ENCODE measurements around the gene PON3. TPM values are rescaled to one million over a fixed set of nuclear protein-coding genes. Genes with fewer than 3 reads are reported as not detected.

The PON3 gene
- total RNA-seq, 4 donors from 2014 or later: 0.50 to 1.2 (median 0.63) TPM; not detected in 1

- no peak overlapping the region for H3K4me3 ChIP-seq
- intact Hi-C loops (cut with DNase I): no loop called here
- no peaks in the 10 kb centered on the region for H3K4me1 ChIP-seq
- no peaks in the 10 kb centered on the region for H3K9me3 ChIP-seq
- peaks cover 0 to 6% (median 0%) of the 10 kb centered on the region in 4 donors for H3K36me3 ChIP-seq
- TF ChIP-seq CTCF (IDR thresholded peaks at IDR 0.05) (no peak), POLR2AphosphoS5 (IDR thresholded peaks at IDR 0.05) (no peak), EP300 (IDR thresholded peaks at IDR 0.05) (no peak), POLR2A (IDR thresholded peaks at IDR 0.05; ENCODE audit: low read depth) (no peak)
- DNase-seq (ENCODE audit: extremely low spot score): no peak
- H3K27ac ChIP-seq (replicated peaks in 1 of 4): no peak overlapping the region
- H3K27me3 ChIP-seq: no peaks in the 10 kb centered on the region
- 82% methylated on average over 4 of the region's 4 CpGs for WGBS
These were observed 22.9 kb downstream of the PON3 start for GRCh38 chr7:95373323-95373722.

GRCh38 chr7:95368235-95368634 lies 27.9 kb downstream of the PON3 start:
- Histone ChIP-seq H3K9me3 (no peaks in the 10 kb centered on the region), H3K4me3 (no peak overlapping the region), H3K27ac (replicated peaks in 1 of 4) (no peak overlapping the region), H3K4me1 (no peaks in the 10 kb centered on the region), H3K27me3 (no peaks in the 10 kb centered on the region), H3K36me3 (no peaks in the 10 kb centered on the region)
- TF ChIP-seq EP300 (IDR thresholded peaks at IDR 0.05): no peak
- no peak for TF ChIP-seq POLR2AphosphoS5 (IDR thresholded peaks at IDR 0.05)
- TF ChIP-seq POLR2A (IDR thresholded peaks at IDR 0.05; ENCODE audit: low read depth): no peak
- TF ChIP-seq CTCF (IDR thresholded peaks at IDR 0.05): no peak
- WGBS: 76% methylated on average over 3 of the region's 3 CpGs
- intact Hi-C loops (cut with DNase I): no loop called here
- no peak for DNase-seq (ENCODE audit: extremely low spot score)

- Histone ChIP-seq H3K36me3 (no peaks in the 10 kb centered on the region), H3K4me1 (no peaks in the 10 kb centered on the region), H3K27me3 (no peaks in the 10 kb centered on the region), H3K9me3 (no peaks in the 10 kb centered on the region), H3K27ac (replicated peaks in 1 of 4) (no peak overlapping the region), H3K4me3 (no peak overlapping the region)
- DNase-seq (ENCODE audit: extremely low spot score): no peak
- TF ChIP-seq POLR2AphosphoS5 (IDR thresholded peaks at IDR 0.05): no peak
- TF ChIP-seq EP300 (IDR thresholded peaks at IDR 0.05): no peak
- no peak for TF ChIP-seq CTCF (IDR thresholded peaks at IDR 0.05)
- TF ChIP-seq POLR2A (IDR thresholded peaks at IDR 0.05; ENCODE audit: low read depth): no peak
- intact Hi-C loops (cut with DNase I): no loop called here
- 94% methylated on average over 1 of the region's 1 CpG for WGBS
These were observed 28.6 kb downstream of the PON3 start for GRCh38 chr7:95367606-95368005.

- 89% methylated on average over 1 of the region's 1 CpG for WGBS
- DNase-seq (ENCODE audit: extremely low spot score): no peak
- TF ChIP-seq POLR2AphosphoS5 (IDR thresholded peaks at IDR 0.05) (no peak), CTCF (IDR thresholded peaks at IDR 0.05) (no peak), POLR2A (IDR thresholded peaks at IDR 0.05; ENCODE audit: low read depth) (no peak), EP300 (IDR thresholded peaks at IDR 0.05) (no peak)
- no peak overlapping the region for H3K27ac ChIP-seq (replicated peaks in 1 of 4)
- no peaks in the 10 kb centered on the region for H3K36me3 ChIP-seq
- H3K4me3 ChIP-seq: no peak overlapping the region
- H3K9me3 ChIP-seq: no peaks in the 10 kb centered on the region
- intact Hi-C loops (cut with DNase I): no loop called here
- no peaks in the 10 kb centered on the region for H3K4me1 ChIP-seq
- H3K27me3 ChIP-seq: no peaks in the 10 kb centered on the region
These were observed 31.0 kb downstream of the PON3 start for GRCh38 chr7:95365151-95365550.

- Histone ChIP-seq H3K27ac (replicated peaks in 1 of 4) (no peak overlapping the region), H3K27me3 (no peaks in the 10 kb centered on the region), H3K4me1 (no peaks in the 10 kb centered on the region), H3K36me3 (no peaks in the 10 kb centered on the region), H3K4me3 (no peak overlapping the region), H3K9me3 (no peaks in the 10 kb centered on the region)
- 39% methylated on average over 3 of the region's 3 CpGs for WGBS
- intact Hi-C loops (cut with DNase I): no loop called here
- TF ChIP-seq POLR2A (IDR thresholded peaks at IDR 0.05; ENCODE audit: low read depth): no peak
- no peak for TF ChIP-seq POLR2AphosphoS5 (IDR thresholded peaks at IDR 0.05)
- TF ChIP-seq CTCF (IDR thresholded peaks at IDR 0.05): no peak
- TF ChIP-seq EP300 (IDR thresholded peaks at IDR 0.05): no peak
- DNase-seq (ENCODE audit: extremely low spot score): no peak
These were observed 38.6 kb downstream of the PON3 start for GRCh38 chr7:95357623-95358022.
